ENCODE data around the gene CLIC5. TPM values are rescaled to one million over a fixed set of nuclear protein-coding genes. Genes with fewer than 3 reads are reported as not detected.
A peak's percentile ranks its signal among the peaks of the same experiment; 100 is the strongest.

Gene CLIC5
- total and polyA plus RNA-seq, 12 donors: 0.94 to 5.6 (median 1.6) TPM

DNA sequence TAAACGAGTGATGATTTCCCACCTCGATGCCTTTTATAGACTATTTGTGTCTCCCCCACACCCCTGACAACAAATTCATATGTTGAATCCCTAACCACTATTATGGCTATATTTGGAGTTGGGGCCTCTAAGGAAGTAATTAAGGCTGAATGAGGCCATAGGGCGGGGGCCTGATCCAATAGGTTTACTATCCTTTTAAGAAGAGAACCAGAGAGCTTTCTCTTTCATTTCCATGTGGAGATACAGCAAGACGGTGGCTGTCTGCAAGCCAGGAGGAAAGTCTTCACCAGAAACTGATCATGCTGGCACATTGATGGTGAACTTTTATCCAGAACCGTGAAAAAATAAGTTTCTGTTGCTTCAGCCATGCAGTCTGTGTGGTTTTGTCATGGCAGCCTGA lies 38.9 kb upstream of the CLIC5 start:
- Histone ChIP-seq H3K36me3 (replicated peaks in 1 of 2) (no peaks in the 10 kb centered on the region), H3K27ac (peak overlapping the region in 1 of 5 donors; percentile 81), H3K4me1 (replicated peaks in 1 of 2) (peaks cover 0 to 19% of the 10 kb centered on the region in 2 donors), H3K4me3 (no peak overlapping the region), H3K27me3 (no peaks in the 10 kb centered on the region), H3K9me3 (replicated peaks in 1 of 3) (no peaks in the 10 kb centered on the region)
- intact Hi-C loops (cut with DNase I): no loop called here
- DNase-seq: no peak
- whole genome bisulfite sequencing, 4 donors: 72 to 85% (median 79%) methylated on average over 5 of the region's 5 CpGs
- TF ChIP-seq, protein P1, sequence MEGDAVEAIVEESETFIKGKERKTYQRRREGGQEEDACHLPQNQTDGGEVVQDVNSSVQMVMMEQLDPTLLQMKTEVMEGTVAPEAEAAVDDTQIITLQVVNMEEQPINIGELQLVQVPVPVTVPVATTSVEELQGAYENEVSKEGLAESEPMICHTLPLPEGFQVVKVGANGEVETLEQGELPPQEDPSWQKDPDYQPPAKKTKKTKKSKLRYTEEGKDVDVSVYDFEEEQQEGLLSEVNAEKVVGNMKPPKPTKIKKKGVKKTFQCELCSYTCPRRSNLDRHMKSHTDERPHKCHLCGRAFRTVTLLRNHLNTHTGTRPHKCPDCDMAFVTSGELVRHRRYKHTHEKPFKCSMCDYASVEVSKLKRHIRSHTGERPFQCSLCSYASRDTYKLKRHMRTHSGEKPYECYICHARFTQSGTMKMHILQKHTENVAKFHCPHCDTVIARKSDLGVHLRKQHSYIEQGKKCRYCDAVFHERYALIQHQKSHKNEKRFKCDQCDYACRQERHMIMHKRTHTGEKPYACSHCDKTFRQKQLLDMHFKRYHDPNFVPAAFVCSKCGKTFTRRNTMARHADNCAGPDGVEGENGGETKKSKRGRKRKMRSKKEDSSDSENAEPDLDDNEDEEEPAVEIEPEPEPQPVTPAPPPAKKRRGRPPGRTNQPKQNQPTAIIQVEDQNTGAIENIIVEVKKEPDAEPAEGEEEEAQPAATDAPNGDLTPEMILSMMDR (IDR thresholded peaks at IDR 0.05): no peak
- no peak for TF ChIP-seq POLR2A (IDR thresholded peaks at IDR 0.05)

DNA sequence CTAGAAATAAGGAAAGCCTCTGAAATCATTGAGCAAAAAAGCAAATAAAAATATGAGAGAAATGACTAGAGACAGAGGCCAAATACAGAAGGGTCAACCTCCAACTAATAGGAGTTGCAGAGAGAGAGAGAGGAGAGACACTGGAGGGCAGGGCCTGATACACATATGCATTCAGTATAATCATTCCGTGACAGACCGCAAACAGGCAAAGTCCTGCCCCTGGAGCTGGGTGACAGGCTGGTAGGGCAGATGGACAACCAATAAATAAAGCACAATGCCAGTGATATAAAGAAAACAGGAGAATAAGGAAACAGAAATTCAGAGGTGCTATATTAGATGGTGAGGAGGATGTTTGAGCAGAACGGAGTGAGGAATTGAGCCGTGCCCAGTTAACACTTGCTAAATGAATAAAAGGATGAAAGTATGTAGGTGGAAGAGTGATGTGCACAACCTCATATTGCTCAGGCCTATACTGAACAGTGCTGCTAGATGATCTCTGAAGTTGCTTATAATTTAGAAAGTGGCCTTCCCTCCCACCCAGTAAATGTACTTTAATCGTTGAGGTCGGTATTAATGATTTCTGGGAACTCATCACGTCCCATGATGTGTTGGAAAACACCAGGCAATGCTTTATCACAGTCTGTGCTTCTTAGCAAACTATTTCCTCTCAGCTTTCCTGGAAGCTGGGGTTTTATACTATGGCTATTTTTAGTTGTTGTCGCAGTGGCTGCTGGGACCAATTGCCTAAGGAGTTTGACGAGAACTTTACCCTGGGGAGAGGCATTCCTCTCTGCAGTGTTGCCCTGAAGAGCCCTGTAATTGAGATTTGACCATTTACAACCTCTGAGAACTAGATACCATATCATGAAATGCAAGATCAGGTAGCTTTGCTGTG lies 37.6 kb upstream of the CLIC5 start:
- H3K27me3 ChIP-seq: no peaks in the 10 kb centered on the region
- no peak overlapping the region for H3K4me3 ChIP-seq
- TF ChIP-seq, protein P1 (IDR thresholded peaks at IDR 0.05): no peak
- TF ChIP-seq POLR2A (IDR thresholded peaks at IDR 0.05): no peak
- H3K4me1 ChIP-seq (replicated peaks in 1 of 2): peaks cover 0 to 19% of the 10 kb centered on the region in 2 donors
- intact Hi-C loops (cut with DNase I): no loop called here
- H3K9me3 ChIP-seq (replicated peaks in 1 of 3): no peaks in the 10 kb centered on the region
- H3K27ac ChIP-seq: peak overlapping the region in 3 of 5 donors; percentile 42 to 81 (median 76)
- peak in 4 of 7 donors; percentile 10 to 57 (median 22) for DNase-seq
- no peaks in the 10 kb centered on the region for H3K36me3 ChIP-seq (replicated peaks in 1 of 2)
- 59 to 79% (median 65%) methylated on average over 9 of the region's 9 CpGs for WGBS, 4 donors

DNA sequence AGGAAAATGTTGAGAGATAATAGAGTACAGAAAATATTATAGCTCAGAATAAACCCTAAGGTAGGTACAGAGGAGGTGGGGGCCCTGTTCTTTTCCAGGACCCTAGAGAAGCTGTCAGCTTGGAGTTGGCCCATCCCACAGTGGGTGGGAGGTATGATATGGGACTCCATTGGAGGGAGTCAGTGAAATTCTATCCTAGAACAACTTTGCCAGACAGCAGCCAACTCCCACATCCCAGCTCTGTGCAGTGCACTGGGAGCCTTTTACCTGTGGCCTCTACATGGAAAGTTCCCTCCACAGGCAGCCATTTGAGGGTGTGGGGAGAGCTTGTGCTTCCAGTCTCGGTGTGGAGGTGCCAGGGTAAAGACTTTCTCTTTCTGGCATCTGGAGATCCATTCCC lies 36.8 kb upstream of the CLIC5 start:
- intact Hi-C loops (cut with DNase I): no loop called here
- 86 to 100% (median 92%) methylated on average over 1 of the region's 1 CpG for WGBS, 4 donors

DNA sequence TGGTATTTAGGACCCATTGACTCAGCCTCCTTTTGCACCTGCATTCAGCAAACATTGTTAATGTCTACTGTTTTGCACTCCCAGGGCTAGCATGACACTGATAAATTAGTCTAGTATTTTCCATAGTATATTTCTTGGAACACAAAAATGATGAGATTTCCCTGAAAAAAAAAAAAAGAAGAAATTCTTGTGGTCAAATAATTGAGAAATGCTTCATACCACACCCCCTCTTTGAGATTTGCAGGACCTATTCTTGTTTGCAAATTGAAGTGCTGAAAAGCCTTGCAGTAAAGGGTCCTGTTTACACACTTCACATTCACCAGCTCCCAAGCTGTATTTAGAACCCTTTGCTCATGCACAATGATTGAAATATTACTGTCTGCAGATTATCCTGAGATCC lies 36.3 kb upstream of the CLIC5 start:
- intact Hi-C loops (cut with DNase I): no loop called here
- no peak for DNase-seq
- H3K4me1 ChIP-seq (replicated peaks in 1 of 2): peaks cover 0 to 19% of the 10 kb centered on the region in 2 donors
- no peaks in the 10 kb centered on the region for H3K36me3 ChIP-seq (replicated peaks in 1 of 2)
- H3K9me3 ChIP-seq (replicated peaks in 1 of 3): no peaks in the 10 kb centered on the region
- H3K4me3 ChIP-seq: no peak overlapping the region
- no peak for TF ChIP-seq POLR2A (IDR thresholded peaks at IDR 0.05)
- TF ChIP-seq, protein P1 (IDR thresholded peaks at IDR 0.05): no peak
- H3K27ac ChIP-seq: peak overlapping the region in 2 of 5 donors; percentile 76
- H3K27me3 ChIP-seq: no peaks in the 10 kb centered on the region

More for the DNA sequence above, 36.8 kb upstream of the CLIC5 start:
- no peak for DNase-seq
- Histone ChIP-seq H3K27ac (peak overlapping the region in 2 of 5 donors; percentile 76), H3K9me3 (replicated peaks in 1 of 3) (no peaks in the 10 kb centered on the region), H3K4me3 (no peak overlapping the region), H3K36me3 (replicated peaks in 1 of 2) (no peaks in the 10 kb centered on the region), H3K4me1 (replicated peaks in 1 of 2) (peaks cover 0 to 19% of the 10 kb centered on the region in 2 donors), H3K27me3 (no peaks in the 10 kb centered on the region)
- TF ChIP-seq, protein P1 (IDR thresholded peaks at IDR 0.05): no peak
- TF ChIP-seq POLR2A (IDR thresholded peaks at IDR 0.05): no peak

Data from adrenal gland (tissue), 12 donors.